HG02943 (cell line): ENCODE data around the gene ITIH1.
A peak's percentile ranks its signal among the peaks of the same experiment; 100 is the strongest.
"Not testable (repeated sequence)": the region's sequence is repeated elsewhere in the genome, so short reads cannot be mapped to it uniquely, and the experiment has no call there.

ENCODE experiments used
- ATAC-seq: cut with Tn5 transposase; IDR thresholded peaks from one replicate; pipeline ENCODE4 v1.9.1; 2021; ENCODE audit warnings: mild to moderate bottlenecking, low read depth, moderate library complexity; ENCODE audit not compliant: unreplicated experiment

ITIH1 gene

DNA sequence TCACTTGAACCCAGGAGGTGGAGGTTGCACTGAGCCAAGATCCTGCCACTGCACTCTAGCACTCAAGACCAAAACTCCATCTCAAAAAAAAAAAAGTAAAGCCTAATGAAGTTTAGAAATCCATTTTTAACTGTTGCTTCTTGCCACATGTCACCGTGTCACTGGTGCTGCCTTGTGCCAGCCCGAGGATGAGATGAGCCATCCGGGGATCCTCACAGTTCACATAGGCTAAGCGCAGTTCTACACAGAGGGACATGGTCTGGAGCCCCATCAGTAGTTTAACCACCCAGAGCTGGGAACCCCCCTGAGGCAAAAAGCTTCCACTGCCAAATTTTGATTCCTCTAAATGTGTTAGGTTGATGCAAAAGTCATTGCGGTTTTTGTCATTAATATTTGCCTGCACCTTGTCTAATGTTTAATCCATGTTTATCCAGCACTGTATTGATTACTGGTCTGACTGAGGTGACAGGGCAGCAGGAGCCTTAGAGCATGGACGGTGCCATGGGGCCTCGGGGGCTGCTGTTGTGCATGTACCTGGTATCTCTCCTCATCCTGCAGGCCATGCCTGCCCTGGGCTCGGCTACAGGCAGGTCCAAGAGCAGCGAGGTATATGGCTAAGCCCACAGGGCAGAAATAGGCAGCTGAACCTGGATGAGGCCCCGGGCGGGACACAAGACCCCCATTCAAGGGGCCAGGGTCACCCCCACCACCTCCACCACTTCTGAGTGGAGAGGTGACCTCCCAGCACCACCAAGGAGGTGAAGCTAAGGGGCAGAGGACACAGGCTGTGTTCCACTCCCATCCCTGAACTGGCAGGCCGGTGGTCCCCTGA is at the start of gene ITIH1:
TSS of gene ITIH1 (plus strand) at position 473 of the 832 bp plus-strand sequence. CDS start at position 490, 17 bp downstream.
- no peak for ATAC-seq

DNA sequence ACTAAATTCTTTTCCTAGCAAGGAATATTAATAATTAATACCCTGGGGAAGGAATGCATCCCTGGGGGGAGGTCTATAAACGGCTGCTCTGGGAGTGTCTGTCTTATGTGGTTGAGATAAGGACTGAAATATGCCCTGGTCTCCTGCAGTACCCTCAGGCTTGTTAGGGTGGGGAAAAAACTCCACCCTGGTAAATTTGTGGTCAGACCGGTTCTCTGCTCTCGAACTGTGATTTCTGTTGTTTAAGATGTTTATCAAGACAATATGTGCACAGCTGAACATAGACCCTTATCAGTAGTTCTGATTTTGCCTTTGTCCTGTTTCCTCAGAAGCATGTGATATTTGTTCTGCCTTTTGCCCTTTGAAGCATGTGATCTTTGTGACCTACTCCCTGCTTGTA is 48.6 kb upstream of the ITIH1 start:
- ATAC-seq: not testable (repeated sequence)

- no peak for ATAC-seq
Measured at GRCh38 chr3:52730681-52731080, 46.7 kb upstream of the ITIH1 start.

DNA sequence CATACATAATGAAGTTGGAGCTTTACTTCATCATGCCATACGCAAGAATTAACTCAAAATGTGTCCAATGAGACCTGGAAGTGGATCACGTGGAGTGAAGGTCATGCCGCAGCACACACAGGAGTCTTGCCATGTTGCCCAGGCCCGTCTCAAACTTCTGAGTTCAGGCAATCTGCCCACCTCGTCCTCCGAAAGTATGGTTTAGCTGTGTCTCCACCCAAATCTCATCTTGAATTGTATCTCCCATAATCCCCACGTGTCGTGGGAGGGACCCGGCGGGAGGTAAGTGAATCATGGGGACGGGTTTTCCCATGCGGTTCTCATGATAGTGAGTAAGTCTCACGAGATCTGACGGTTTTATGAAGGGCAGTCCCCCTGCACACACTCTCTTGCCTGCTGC is 45.8 kb upstream of the ITIH1 start:
- no peak for ATAC-seq

DNA sequence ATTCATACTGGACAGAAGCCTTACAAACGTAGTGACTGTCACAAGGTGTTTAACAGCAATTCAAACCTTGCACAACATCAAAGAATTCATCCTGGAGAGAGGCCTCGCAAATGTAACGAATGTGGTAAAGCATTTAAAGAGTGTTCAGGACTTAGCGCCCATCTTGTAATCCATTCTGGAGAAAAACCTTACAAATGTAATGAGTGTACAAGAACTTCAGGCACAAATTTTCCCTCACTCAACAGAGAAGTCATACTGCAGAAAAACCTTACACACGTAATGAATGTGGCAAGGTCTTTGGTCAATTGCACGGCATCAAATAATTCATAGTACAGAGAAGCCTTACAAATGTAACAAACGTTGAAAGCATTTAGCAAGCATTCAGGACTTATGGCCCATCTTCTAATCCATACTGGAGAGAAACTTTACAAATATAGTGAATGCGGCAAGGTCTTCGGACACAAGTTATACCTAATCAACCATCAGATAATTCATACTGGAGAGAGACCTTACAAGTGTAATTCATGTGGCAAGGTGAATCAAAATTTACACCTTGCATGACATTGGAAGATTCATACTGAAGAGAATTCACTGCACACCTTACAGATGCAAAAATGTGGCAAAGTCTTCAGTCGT is 44.0 kb upstream of the ITIH1 start:
- ATAC-seq: no peak

GRCh38 chr3:52739730-52740129 is 37.7 kb upstream of the ITIH1 start:
- ATAC-seq: no peak

- no peak for ATAC-seq
Measured at GRCh38 chr3:52742418-52743041, 34.9 kb upstream of the ITIH1 start.

GRCh38 chr3:52743152-52743551 is 34.2 kb upstream of the ITIH1 start:
- no peak for ATAC-seq

DNA sequence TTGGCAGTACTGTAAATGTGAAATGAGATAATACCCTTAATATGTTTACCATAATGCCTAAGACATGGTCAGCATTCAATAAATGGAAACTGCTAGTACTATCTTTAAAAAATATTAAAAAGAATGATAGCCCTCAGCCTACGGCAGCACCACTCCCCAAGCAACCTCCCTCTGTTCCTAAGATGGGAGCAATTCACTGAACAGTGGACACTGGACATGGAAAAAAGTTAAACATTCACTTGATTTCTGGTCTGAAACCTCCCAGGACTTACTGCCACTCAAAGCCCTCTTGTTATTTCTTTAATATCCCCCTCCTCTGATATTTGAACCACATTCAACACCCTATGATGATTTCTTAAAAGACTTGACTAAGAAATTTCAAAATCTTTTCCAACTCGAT is 33.7 kb upstream of the ITIH1 start:
- ATAC-seq: no peak

DNA sequence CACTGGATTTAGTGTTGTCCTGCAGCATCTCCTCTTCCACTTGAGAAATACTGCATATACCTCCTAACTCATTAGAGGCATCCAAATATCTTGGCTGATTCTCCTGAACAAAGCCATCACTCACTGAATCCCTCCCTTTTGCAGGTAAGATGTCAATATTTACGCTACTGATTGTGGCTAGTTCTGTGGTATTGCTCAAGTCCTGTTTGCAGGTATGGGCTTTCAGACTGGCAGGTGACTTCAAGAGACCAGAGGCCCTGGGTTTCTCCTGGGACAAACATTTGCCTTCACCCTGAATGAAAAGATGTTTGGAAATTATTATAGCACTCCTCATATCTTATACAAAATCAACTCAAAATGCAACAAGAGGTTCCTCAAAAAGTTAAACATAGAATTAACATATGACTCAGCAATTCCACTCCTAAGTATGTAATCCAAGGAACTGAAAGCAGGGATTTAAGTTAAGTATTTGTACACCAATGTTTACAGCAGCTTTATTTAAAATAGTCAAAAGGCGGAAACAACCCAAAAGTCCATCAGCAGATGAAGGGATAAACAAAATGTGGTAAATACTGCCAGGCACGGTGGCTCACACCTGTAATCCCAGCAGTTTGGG is 25.2 kb upstream of the ITIH1 start:
- no peak for ATAC-seq

- ATAC-seq: no peak
Measured at GRCh38 chr3:52754373-52754772, 23.0 kb upstream of the ITIH1 start.

GRCh38 chr3:52756141-52756540 is 21.3 kb upstream of the ITIH1 start:
- ATAC-seq: no peak

DNA sequence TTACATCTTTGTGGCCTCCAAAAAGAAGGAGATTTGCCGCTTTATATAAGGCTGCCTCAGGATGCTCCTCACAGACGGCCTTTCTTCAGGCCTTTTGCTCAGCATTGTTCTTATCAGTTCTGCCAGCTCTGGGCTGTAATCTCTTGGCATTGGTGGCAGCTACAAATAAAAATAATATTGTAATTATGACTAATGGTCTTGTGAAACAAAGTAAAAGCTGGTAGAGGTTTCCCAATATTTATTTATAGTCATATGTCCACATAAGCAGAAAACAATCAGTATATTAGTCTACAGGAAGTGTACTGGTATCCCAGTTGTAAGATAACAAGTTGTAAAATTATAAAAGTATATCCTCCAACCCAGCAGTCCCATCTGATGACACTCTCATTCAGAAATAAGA is 13.9 kb upstream of the ITIH1 start:
- no peak for ATAC-seq

GRCh38 chr3:52769786-52770455 is 7.5 kb upstream of the ITIH1 start:
- ATAC-seq: no peak

DNA sequence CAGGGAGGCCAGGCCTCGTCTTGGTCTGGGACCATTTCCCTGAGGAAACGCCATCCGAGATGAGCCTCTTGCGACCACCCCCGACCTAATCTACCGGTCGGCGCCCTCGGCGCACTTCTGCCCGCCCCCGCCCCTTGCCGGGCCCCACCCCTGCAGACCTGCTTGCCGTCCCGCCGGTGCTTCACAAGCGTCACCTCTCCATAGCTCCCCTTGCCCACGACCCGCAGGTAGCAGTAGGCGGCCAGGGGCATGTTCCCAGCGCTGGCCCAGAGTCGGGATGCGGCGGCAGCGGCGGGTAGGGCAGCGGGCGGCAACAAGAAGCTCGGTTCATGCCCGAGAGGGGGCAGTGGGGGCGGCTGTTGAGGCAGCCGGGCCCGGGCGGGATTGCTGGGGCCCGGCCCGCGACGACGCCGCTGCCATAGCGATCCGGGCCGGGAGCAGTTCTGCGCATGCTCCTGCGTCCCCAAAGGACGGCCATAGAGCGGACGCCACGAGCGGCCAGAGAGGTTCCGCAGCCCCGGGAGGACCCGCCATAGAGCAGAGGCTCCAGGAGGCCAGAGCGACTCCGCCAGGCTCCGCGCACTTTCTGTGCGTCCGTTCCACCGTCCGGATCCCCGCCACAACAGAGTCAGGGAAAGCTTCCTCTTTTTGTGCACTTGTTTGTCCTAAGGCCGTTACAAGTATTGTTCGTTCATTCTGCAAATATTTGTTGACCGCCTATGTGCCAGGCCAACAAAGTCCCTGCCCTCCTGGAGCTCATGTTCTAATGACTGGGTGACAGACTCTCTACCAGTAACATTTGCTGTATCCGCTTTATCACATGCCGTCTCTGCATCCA is 6.7 kb upstream of the ITIH1 start, which contains the start of gene NEK4:
TSS of gene NEK4 (minus strand) at position 445 of the 838 bp plus-strand sequence. CDS start at position 251, 194 bp downstream.
- peak; percentile 94 for ATAC-seq

GRCh38 chr3:52771334-52771681 is 6.1 kb upstream of the ITIH1 start:
- peak; percentile 12 for ATAC-seq

- no peak for ATAC-seq
Measured at GRCh38 chr3:52771702-52772101, 5.7 kb upstream of the ITIH1 start.

DNA sequence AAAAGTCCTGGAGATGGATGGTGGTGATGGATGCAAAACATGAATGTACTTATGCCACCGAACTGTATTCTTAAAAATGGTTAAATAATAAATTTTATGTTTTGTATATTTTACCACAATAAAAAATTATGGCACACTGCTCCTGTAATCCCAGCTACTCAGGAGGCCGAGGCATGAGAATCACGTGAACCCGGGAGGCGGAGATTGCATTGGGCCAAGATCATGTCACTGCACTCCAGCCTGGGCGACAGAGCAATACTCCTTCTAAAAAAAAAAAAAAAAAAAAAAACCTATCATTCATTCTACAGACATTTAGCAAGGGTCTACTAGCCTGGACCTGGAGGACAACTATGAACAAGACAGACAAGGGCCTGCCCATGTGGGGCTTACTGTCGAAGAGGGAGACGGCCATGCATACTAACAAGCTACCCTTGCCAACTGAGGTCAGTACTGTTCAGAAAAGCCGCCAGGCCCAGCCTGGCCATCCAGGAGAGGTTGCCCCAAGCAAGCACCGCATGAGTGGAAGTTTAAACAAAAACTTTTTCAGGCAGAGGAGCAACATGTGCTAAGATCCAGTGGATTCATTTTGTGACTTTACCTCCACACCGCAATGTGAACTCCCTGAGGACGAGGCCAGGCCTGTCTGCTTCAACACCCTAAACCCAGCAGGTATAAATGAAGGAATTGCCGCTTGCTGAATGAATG is 3.9 kb upstream of the ITIH1 start:
- no peak for ATAC-seq

GRCh38 chr3:52774066-52774713 is 3.2 kb upstream of the ITIH1 start:
- no peak for ATAC-seq
